ENCODE measurements around the gene PDZD2.

PDZD2 gene

DNA sequence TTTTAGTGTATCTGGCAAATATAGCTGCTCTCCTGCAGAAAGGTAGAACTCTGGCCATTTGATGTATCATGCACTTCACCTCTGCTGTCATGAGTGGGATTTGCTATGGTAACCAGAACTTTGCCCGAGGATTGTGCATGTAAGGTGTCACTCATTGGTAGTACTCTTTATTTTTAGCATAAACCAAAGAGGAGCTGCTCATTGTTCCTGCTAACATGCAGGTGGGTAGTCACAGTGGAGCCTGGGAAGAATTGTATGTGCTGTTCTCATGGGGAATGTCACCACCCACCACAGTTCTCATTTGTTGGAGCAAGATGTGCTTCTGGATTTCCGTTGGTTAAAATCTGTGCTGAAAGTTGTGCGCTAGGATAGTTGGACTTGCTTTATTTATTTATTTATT, 12.3 kb downstream of the PDZD2 start:
- H3K36me3 ChIP-seq (ENCODE audit: insufficient read depth, low read length) = no peaks in the 10 kb centered on the region
- H3K9ac ChIP-seq (ENCODE audit: low read depth, low read length) = no peak overlapping the region
- no peaks in the 10 kb centered on the region for H3K4me1 ChIP-seq (ENCODE audit: insufficient read depth, low read length)
- no peaks in the 10 kb centered on the region for H3K9me3 ChIP-seq (ENCODE audit: control insufficient read depth, insufficient read depth, low read length)

DNA sequence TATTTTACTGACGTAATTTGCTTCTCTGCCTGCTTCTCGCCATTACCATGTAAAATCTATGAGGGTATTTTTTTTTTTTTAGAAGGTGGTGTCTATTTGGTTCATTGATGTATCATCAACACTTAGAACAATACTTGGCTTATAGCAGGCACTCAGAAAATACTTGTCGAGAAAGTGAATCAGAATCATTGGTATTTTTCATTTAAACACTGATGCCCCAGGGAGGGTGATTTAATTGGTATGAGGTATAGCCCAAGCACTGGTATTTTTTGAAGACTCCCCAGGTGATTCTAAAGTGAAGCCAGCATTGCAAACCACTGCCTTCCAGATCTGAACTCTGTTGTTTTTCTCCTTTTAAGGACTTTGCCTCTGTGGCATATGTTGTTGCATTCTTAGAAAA, 16.6 kb downstream of the PDZD2 start:
- peaks cover 5% of the 10 kb centered on the region for H3K4me1 ChIP-seq (ENCODE audit: insufficient read depth, low read length)
- H3K36me3 ChIP-seq (ENCODE audit: insufficient read depth, low read length) = no peaks in the 10 kb centered on the region
- H3K9me3 ChIP-seq (ENCODE audit: control insufficient read depth, insufficient read depth, low read length) = no peaks in the 10 kb centered on the region
- H3K9ac ChIP-seq (ENCODE audit: low read depth, low read length) = no peak overlapping the region

DNA sequence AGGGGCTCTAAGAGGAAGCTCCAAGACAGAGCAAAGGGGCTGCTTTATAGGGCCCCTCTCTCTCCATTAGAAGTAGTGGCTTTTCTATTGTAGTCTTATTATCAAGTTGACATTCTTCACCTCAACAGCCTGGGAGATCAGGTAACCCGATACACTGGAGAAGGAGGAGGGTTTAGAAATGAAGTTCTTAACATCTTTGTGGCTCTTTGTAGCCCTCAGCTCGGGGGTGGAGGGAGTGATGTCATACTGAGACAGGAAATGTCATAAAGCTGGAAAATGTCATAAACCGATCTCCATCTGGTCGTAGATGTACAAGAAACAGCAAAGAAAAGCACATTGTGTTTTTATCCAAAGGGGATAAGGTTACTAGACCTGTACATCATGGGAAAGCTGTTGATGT, 17.9 kb downstream of the PDZD2 start:
- no peaks in the 10 kb centered on the region for H3K36me3 ChIP-seq (ENCODE audit: insufficient read depth, low read length)
- peaks cover 5% of the 10 kb centered on the region for H3K4me1 ChIP-seq (ENCODE audit: insufficient read depth, low read length)
- no peak overlapping the region for H3K9ac ChIP-seq (ENCODE audit: low read depth, low read length)
- H3K9me3 ChIP-seq (ENCODE audit: control insufficient read depth, insufficient read depth, low read length) = no peaks in the 10 kb centered on the region

DNA sequence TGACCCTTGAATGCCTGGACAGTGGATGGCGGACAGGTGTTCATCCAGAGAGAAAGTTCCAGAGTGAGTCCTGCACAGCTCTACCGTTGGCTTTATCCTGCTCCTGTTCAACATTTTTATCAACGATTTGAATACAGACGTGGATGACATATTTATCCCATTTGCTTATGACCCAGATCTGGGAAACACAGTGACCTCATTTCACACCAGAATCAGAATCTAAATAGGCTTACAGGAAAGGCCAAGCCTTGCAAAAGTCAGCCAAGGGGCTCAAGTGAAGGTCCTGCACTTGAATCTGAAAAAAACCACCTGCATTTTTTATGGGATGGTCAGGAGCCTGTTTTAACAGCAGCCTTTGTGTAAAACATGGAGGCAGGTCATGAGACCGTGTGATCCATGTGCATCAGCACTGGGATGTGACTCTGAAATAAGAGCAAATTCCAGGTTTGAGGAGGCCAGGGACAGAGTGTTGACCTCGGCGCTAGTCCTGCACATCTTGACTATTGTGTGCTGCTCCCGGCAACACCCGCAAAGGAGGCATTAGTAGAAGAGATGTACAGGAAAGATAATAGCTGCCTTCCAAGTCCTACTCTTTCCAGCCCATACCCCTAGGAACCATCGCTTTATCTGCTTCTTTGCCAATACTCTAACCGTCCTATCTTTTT, 18.5 kb downstream of the PDZD2 start:
- H3K9ac ChIP-seq (ENCODE audit: low read depth, low read length) = no peak overlapping the region
- no peaks in the 10 kb centered on the region for H3K9me3 ChIP-seq (ENCODE audit: control insufficient read depth, insufficient read depth, low read length)
- H3K36me3 ChIP-seq (ENCODE audit: insufficient read depth, low read length) = no peaks in the 10 kb centered on the region
- H3K4me1 ChIP-seq (ENCODE audit: insufficient read depth, low read length) = peaks cover 5% of the 10 kb centered on the region

DNA sequence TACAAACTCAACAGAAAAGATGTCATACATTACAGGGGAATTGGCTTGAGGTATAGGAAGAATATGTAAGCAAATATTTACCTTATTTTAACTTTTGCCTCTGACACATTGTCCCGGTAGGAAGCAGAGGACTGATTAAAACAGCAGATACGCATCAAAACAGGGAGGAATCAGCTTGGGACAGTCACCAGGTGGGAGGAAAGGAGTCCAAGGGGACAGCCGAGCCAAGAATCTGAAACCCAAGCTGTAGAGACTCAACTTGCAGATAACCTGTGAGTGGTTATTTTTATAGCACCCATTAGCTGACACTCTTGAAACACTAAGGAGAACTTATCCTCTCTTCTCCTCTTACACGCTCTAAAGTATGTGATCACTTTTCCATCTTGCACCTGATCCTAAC, 22.3 kb downstream of the PDZD2 start:
- H3K4me1 ChIP-seq (ENCODE audit: insufficient read depth, low read length) = peaks cover 5% of the 10 kb centered on the region
- H3K9ac ChIP-seq (ENCODE audit: low read depth, low read length) = no peak overlapping the region
- no peaks in the 10 kb centered on the region for H3K9me3 ChIP-seq (ENCODE audit: control insufficient read depth, insufficient read depth, low read length)
- H3K36me3 ChIP-seq (ENCODE audit: insufficient read depth, low read length) = no peaks in the 10 kb centered on the region

DNA sequence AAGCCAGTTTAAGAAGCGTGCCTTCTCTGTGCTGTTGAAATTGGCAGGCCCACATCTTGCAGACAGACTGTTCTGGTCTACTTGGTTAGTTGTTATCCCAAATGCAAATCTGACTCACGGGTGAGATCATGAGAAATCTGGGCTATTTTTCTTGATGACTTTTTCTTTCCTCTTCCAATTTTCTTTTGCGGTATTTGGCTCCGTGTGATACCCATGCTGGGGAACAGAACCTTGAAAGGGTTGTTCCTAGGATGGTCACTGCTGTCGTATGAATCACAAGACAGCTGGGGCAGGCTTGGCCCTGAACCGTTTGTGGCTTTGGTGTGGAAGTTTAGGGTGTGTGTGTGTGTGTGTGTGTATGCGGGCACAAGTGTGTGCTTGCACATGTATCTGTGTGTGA, 24.6 kb downstream of the PDZD2 start:
- no peaks in the 10 kb centered on the region for H3K9me3 ChIP-seq (ENCODE audit: control insufficient read depth, insufficient read depth, low read length)
- no peaks in the 10 kb centered on the region for H3K36me3 ChIP-seq (ENCODE audit: insufficient read depth, low read length)
- H3K4me1 ChIP-seq (ENCODE audit: insufficient read depth, low read length) = no peaks in the 10 kb centered on the region
- H3K9ac ChIP-seq (ENCODE audit: low read depth, low read length) = no peak overlapping the region

DNA sequence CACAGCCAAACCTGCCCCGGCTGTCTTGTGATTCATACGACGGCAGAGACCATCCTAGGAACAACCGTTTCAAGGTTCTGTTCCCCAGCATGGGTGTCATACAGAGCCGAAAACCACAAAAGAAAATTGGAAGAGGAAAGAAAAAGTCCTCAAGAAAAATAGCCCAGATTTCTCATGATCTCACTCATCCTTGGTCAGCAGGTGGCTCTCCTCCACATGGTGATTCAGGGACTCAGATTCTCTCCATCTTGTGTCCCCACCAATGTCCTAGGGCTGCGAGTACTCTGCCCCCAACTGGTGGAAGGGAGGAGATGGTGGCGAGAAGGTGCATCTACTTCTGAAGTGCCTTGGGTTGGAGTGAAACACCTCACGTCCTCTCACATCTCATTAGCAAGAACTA, 25.6 kb downstream of the PDZD2 start:
- no peaks in the 10 kb centered on the region for H3K36me3 ChIP-seq (ENCODE audit: insufficient read depth, low read length)
- H3K9me3 ChIP-seq (ENCODE audit: control insufficient read depth, insufficient read depth, low read length) = no peaks in the 10 kb centered on the region
- no peaks in the 10 kb centered on the region for H3K4me1 ChIP-seq (ENCODE audit: insufficient read depth, low read length)
- H3K9ac ChIP-seq (ENCODE audit: low read depth, low read length) = no peak overlapping the region

DNA sequence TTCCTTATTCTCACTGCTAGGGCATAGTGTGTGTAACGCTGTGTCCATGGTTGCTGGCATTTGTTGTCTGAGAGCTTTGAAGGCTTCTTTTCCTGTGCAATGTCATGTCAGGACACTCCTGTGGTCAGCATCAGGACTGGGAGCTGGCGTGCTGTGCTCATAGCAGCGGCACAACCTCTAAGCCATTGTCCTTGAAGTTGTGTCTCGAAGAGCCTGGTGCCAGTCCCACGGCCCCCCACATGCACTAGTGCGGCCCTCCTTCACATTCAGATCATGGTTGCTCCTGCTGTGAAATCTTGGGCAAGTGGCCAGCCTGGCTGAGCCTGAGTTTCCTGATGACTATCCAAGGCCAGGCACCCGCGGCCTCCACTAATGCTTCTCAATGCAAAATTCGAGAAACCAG, 32.4 kb downstream of the PDZD2 start:
- no peaks in the 10 kb centered on the region for H3K9me3 ChIP-seq (ENCODE audit: control insufficient read depth, insufficient read depth, low read length)
- H3K36me3 ChIP-seq (ENCODE audit: insufficient read depth, low read length) = no peaks in the 10 kb centered on the region
- peaks cover 4% of the 10 kb centered on the region; the same call in 1 of the 2 replicates for H3K4me1 ChIP-seq (ENCODE audit: insufficient read depth, low read length)
- no peak overlapping the region for H3K9ac ChIP-seq (ENCODE audit: low read depth, low read length)

DNA sequence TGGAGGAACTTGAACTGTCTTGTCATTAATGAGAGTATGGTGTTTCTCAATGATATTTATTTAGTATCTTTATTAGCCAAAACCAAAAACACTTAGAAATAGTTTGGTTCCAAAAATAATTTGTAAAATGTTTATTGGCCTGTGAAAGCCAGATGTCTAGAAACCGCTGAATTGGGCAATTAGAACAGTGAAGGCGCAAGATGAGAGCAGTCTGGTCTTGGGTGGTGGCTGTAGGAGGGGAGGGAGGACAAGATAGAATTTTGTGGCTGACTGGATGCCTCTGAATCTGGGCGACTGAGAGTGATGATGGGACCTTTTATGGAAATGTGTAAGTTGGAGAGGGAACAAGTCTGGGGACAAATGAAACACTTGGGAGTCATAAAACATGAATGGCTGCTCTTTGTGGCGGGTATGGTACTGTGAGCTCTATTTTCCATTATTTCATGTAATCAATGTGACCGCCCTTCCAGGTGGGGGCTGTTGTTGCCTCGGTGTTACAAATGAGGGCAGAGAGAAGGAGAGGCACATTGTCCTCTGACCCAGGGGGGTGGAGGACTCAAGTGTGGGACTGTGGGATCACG, 35.5 kb downstream of the PDZD2 start:
- no peaks in the 10 kb centered on the region for H3K9me3 ChIP-seq (ENCODE audit: control insufficient read depth, insufficient read depth, low read length)
- peaks cover 4% of the 10 kb centered on the region; the same call in 1 of the 2 replicates for H3K4me1 ChIP-seq (ENCODE audit: insufficient read depth, low read length)
- no peaks in the 10 kb centered on the region for H3K36me3 ChIP-seq (ENCODE audit: insufficient read depth, low read length)
- H3K9ac ChIP-seq (ENCODE audit: low read depth, low read length) = no peak overlapping the region

DNA sequence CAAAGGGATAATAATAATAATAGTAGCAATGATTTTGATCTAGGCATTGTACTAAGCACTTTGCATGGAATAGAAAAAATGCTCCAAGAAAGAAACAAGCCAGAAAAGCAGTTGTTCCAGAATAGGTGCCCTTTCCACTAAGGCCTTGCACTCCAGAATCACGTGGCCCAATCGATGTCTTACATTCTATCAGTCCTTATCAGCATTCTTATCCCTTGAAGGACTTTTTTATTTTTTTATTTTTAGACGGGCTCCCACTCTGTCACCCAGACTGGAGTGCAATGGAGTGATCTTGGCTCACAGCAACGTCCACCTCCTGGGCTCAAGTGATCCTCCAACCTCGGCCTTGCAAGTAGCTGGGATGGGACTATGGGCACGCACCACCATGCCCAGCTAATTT, 36.5 kb downstream of the PDZD2 start:
- Histone ChIP-seq H3K9ac (ENCODE audit: low read depth, low read length) (no peak overlapping the region), H3K9me3 (ENCODE audit: control insufficient read depth, insufficient read depth, low read length) (no peaks in the 10 kb centered on the region), H3K4me1 (ENCODE audit: insufficient read depth, low read length) (peaks cover 4% of the 10 kb centered on the region; the same call in 1 of the 2 replicates), H3K36me3 (ENCODE audit: insufficient read depth, low read length) (no peaks in the 10 kb centered on the region)

DNA sequence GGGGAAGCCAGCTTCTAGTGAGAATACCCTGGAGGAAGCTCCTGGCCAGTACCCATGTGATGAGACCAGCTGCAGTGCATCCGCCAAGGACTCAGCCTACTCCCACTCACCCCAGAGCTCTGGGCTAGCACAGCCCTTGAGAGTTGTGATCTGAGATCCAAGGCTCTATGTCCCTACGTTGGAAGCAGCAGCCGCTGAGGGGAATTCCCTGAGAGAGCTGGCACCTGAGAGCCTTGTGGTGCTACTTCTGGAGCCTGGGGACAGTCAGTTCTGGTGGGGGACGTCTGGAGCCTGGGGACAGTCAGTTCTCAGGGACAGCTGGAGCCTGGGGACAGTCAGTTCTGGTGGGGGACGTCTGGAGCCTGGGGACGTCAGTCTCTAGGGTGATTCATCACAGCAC, 39.2 kb downstream of the PDZD2 start:
- Histone ChIP-seq H3K9ac (ENCODE audit: low read depth, low read length) (no peak overlapping the region), H3K4me1 (ENCODE audit: insufficient read depth, low read length) (0 out of 2 replicates have a peak, but pooled peaks cover 4% of the 10 kb centered on the region), H3K9me3 (ENCODE audit: control insufficient read depth, insufficient read depth, low read length) (no peaks in the 10 kb centered on the region), H3K36me3 (ENCODE audit: insufficient read depth, low read length) (no peaks in the 10 kb centered on the region)

DNA sequence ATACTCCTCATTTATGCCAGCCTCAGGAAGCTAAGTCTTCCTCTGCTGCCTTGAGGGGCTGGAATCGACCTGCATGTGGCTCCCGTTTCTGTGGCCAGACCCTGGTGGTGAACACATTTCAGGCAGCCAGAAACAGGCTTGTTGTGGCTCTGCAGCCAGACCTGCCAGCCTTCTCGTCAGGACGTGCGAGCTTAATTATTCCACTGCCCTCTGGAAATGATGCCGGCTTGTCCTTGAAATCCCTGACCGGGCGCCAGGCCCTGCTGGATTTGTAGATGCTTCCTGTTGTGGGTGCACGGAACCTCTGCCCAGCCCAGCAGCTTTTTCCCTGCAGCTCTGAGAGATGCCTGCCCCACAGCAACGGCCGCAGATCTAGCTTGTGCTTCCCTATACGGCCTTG, 41.6 kb downstream of the PDZD2 start:
- Histone ChIP-seq H3K9ac (ENCODE audit: low read depth, low read length) (no peak overlapping the region), H3K4me1 (ENCODE audit: insufficient read depth, low read length) (0 out of 2 replicates have a peak, but pooled peaks cover 4% of the 10 kb centered on the region), H3K36me3 (ENCODE audit: insufficient read depth, low read length) (no peaks in the 10 kb centered on the region), H3K9me3 (ENCODE audit: control insufficient read depth, insufficient read depth, low read length) (no peaks in the 10 kb centered on the region)

DNA sequence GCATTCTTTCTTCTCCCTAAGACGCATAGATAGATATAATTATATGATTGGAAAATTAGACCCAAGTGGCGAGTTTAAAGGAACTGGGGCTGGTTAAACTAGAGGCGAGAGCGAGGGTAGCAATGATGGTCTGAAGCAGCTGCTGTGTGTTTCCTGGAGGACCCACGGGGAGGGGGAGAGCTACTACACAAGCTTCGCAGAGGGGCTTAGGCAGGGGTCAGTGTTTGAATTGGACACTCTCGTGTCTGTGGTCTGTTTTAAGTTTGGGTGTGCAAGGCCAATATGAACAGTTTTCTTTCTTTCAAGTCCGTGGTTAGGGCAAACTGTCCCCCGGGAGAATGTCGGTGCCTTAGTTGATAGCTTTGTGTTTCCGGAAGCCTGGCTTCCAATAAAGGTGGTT, 43.1 kb downstream of the PDZD2 start:
- Histone ChIP-seq H3K4me1 (ENCODE audit: insufficient read depth, low read length) (0 out of 2 replicates have a peak, but pooled peaks cover 4% of the 10 kb centered on the region), H3K9ac (ENCODE audit: low read depth, low read length) (no peak overlapping the region), H3K9me3 (ENCODE audit: control insufficient read depth, insufficient read depth, low read length) (no peaks in the 10 kb centered on the region), H3K36me3 (ENCODE audit: insufficient read depth, low read length) (no peaks in the 10 kb centered on the region)

DNA sequence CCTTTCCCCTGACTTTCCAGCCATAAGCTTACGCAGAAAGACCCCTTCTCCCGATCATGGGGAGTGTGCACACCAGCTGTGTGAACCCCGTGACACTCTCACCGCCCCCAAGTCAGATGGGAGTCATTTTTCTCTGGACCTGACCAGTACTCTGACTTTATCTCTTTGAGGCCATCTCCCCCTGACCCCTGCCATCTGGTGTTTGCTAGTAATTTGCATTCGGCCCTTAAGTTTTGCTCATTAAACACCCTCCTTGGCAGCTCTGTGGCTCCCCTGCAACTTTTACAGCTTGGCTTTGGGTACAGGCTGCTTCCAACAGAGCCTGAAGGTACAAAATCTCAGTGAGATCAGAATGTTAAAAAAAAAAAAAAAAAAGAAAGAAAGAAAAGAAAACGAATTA, 43.9 kb downstream of the PDZD2 start:
- Histone ChIP-seq H3K4me1 (ENCODE audit: insufficient read depth, low read length) (0 out of 2 replicates have a peak, but pooled peaks cover 4% of the 10 kb centered on the region), H3K36me3 (ENCODE audit: insufficient read depth, low read length) (no peaks in the 10 kb centered on the region), H3K9ac (ENCODE audit: low read depth, low read length) (no peak overlapping the region), H3K9me3 (ENCODE audit: control insufficient read depth, insufficient read depth, low read length) (no peaks in the 10 kb centered on the region)

DNA sequence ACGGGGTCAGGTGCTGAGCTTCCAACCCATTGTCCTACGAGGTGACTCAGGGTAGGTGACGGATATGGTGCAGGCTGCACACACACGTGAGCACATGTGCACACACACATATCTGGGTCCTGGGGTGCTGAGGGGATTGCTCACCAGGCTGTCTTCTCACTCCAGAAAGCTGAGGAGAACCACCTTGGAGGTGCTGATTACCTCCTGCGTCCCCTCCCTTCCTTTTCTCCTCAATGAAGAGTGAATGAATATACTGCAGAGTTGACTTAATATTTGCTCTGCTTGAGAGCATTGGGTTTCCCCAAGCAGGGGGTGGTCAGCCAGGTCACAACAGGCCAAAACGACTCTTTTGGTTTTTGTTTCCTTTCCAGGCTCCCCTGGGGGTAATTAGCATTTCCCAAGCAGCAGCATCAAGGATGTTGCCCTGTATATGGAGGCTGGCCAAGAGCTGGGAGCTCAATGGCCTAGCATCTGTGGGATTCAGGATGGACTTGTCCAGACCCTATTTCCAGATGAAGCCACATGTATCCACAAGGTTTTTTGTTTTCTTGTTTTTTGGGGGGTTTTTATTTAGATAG, 49.7 kb downstream of the PDZD2 start:
- no peaks in the 10 kb centered on the region for H3K9me3 ChIP-seq (ENCODE audit: control insufficient read depth, insufficient read depth, low read length)
- H3K9ac ChIP-seq (ENCODE audit: low read depth, low read length) = no peak overlapping the region
- H3K4me1 ChIP-seq (ENCODE audit: insufficient read depth, low read length) = no peaks in the 10 kb centered on the region
- no peaks in the 10 kb centered on the region for H3K36me3 ChIP-seq (ENCODE audit: insufficient read depth, low read length)
